ENCODE results near the gene CLEC4F. TPM values are rescaled to one million over a fixed set of nuclear protein-coding genes. Genes with fewer than 3 reads are reported as not detected.

The CLEC4F gene
- total RNA-seq, 1 experiment from 2014 or later = not detected

GRCh38 chr2:70796262-70796661, 24.1 kb downstream of the CLEC4F start:
- H3K9me2 ChIP-seq (replicated peaks; ENCODE audit: low read length) = no peaks in the 10 kb centered on the region
- no TSS peak for BruUV-seq (replicated peaks)
- ATAC-seq = no peak
- H3K4me1 ChIP-seq (ENCODE audit: insufficient read depth, low read length) = no peaks in the 10 kb centered on the region
- CTCF ChIA-PET = no interaction called here
- no peaks in the 10 kb centered on the region for H3K36me3 ChIP-seq (ENCODE audit: low read depth, low read length)
- intact Hi-C loops (cut with micrococcal nuclease) = no loop called here
- H2AFZ ChIP-seq (ENCODE audit: low read length) = no peak overlapping the region
- no peaks in the 10 kb centered on the region for H3F3A ChIP-seq (ENCODE audit: low read length, unreplicated experiment)
- TF ChIP-seq CTCF (conservative IDR thresholded peaks at IDR 0.05; ENCODE audit: low read depth, low read length) = no peak
- TF ChIP-seq EZH2phosphoT487 (IDR thresholded peaks at IDR 0.05; ENCODE audit: borderline replicate concordance, low read length) = no peak
- no peak for TF ChIP-seq EZH2 (IDR thresholded peaks at IDR 0.05; ENCODE audit: low read length, unreplicated experiment)
- no peak overlapping the region for H3K4me2 ChIP-seq (ENCODE audit: low read length)
- no peaks in the 10 kb centered on the region for H3K79me2 ChIP-seq (ENCODE audit: low read length)
- H3K4me3 ChIP-seq (ENCODE audit: low read length) = no peak overlapping the region
- H3K9ac ChIP-seq (ENCODE audit: low read length) = no peak overlapping the region
- DNase-seq = no peak
- H4K20me1 ChIP-seq (ENCODE audit: low read length) = no peaks in the 10 kb centered on the region
- POLR2A ChIA-PET (ENCODE audit: unreplicated experiment) = interaction anchor here (0.6 kb wide), 1 partner anchor 45 kb away, joined by 3 read pairs; no protein-coding TSS in a partner anchor
- H3K27me3 ChIP-seq (ENCODE audit: low read length) = peaks cover 47% of the 10 kb centered on the region
- no peak overlapping the region for H3K27ac ChIP-seq (ENCODE audit: low read length)
- no peaks in the 10 kb centered on the region for H3K9me3 ChIP-seq (ENCODE audit: low read length)

GRCh38 chr2:70795164-70795995, 25.0 kb downstream of the CLEC4F start:
- DNase-seq (no peak), ATAC-seq (no peak)
- Histone ChIP-seq H3K4me2 (ENCODE audit: low read length) (no peak overlapping the region), H3K79me2 (ENCODE audit: low read length) (no peaks in the 10 kb centered on the region), H2AFZ (ENCODE audit: low read length) (no peak overlapping the region), H3K27me3 (ENCODE audit: low read length) (peaks cover 44% of the 10 kb centered on the region), H3K27ac (ENCODE audit: low read length) (no peak overlapping the region), H3K9ac (ENCODE audit: low read length) (no peak overlapping the region), H3K36me3 (ENCODE audit: low read depth, low read length) (no peaks in the 10 kb centered on the region), H4K20me1 (ENCODE audit: low read length) (no peaks in the 10 kb centered on the region), H3F3A (ENCODE audit: low read length, unreplicated experiment) (no peaks in the 10 kb centered on the region), H3K4me1 (ENCODE audit: insufficient read depth, low read length) (no peaks in the 10 kb centered on the region), H3K9me2 (replicated peaks; ENCODE audit: low read length) (no peaks in the 10 kb centered on the region), H3K4me3 (ENCODE audit: low read length) (no peak overlapping the region), H3K9me3 (ENCODE audit: low read length) (no peaks in the 10 kb centered on the region)
- no TSS peak for BruUV-seq (replicated peaks)
- TF ChIP-seq EZH2phosphoT487 (IDR thresholded peaks at IDR 0.05; ENCODE audit: borderline replicate concordance, low read length) = no peak
- CTCF ChIA-PET = no interaction called here
- intact Hi-C loops (cut with micrococcal nuclease) = no loop called here
- POLR2A ChIA-PET (ENCODE audit: unreplicated experiment) = no interaction called here

GRCh38 chr2:70793450-70793849, 26.9 kb downstream of the CLEC4F start:
- Histone ChIP-seq H3K27ac (ENCODE audit: low read length) (no peak overlapping the region), H3K9ac (ENCODE audit: low read length) (no peak overlapping the region), H3K9me3 (ENCODE audit: low read length) (no peaks in the 10 kb centered on the region), H3K36me3 (ENCODE audit: low read depth, low read length) (no peaks in the 10 kb centered on the region), H3K4me2 (ENCODE audit: low read length) (no peak overlapping the region), H3K4me1 (ENCODE audit: insufficient read depth, low read length) (no peaks in the 10 kb centered on the region), H3K79me2 (ENCODE audit: low read length) (no peaks in the 10 kb centered on the region), H2AFZ (ENCODE audit: low read length) (no peak overlapping the region), H3K9me2 (replicated peaks; ENCODE audit: low read length) (no peaks in the 10 kb centered on the region), H3F3A (ENCODE audit: low read length, unreplicated experiment) (no peaks in the 10 kb centered on the region), H3K27me3 (ENCODE audit: low read length) (peaks cover 59% of the 10 kb centered on the region), H3K4me3 (ENCODE audit: low read length) (no peak overlapping the region), H4K20me1 (ENCODE audit: low read length) (no peaks in the 10 kb centered on the region)
- CTCF ChIA-PET = no interaction called here
- DNase-seq (no peak), ATAC-seq (no peak)
- no peak for TF ChIP-seq EZH2 (IDR thresholded peaks at IDR 0.05; ENCODE audit: low read length, unreplicated experiment)
- no peak for TF ChIP-seq EZH2phosphoT487 (IDR thresholded peaks at IDR 0.05; ENCODE audit: borderline replicate concordance, low read length)
- no peak for TF ChIP-seq CTCF (conservative IDR thresholded peaks at IDR 0.05; ENCODE audit: low read depth, low read length)
- no TSS peak for BruUV-seq (replicated peaks)
- intact Hi-C loops (cut with micrococcal nuclease) = no loop called here
- POLR2A ChIA-PET (ENCODE audit: unreplicated experiment) = no interaction called here
